HG03432 (cell line): ENCODE data around the gene ORC3.
"Not testable (repeated sequence)": the region's sequence is repeated elsewhere in the genome, so short reads cannot be mapped to it uniquely, and the experiment has no call there.

Experiments
- ATAC-seq: cut with Tn5 transposase; IDR thresholded peaks from one replicate; pipeline ENCODE4 v1.9.1; 2021; ENCODE audit warnings: mild to moderate bottlenecking, moderate library complexity; ENCODE audit not compliant: unreplicated experiment

Gene ORC3

GRCh38 chr6:87590990-87591389 lies 1.1 kb downstream of the ORC3 start:
- no peak for ATAC-seq

- no peak for ATAC-seq
Measured at GRCh38 chr6:87600576-87600975, 10.6 kb downstream of the ORC3 start.

- no peak for ATAC-seq
Measured at GRCh38 chr6:87606199-87606598, 16.3 kb downstream of the ORC3 start.

GRCh38 chr6:87608802-87609201 lies 18.9 kb downstream of the ORC3 start:
- no peak for ATAC-seq

GRCh38 chr6:87613018-87613417 lies 23.1 kb downstream of the ORC3 start:
- ATAC-seq = not testable (repeated sequence)

- no peak for ATAC-seq
Measured at GRCh38 chr6:87617405-87617804, 27.5 kb downstream of the ORC3 start.

- no peak for ATAC-seq
Measured at GRCh38 chr6:87618531-87618930, 28.6 kb downstream of the ORC3 start.

- ATAC-seq = no peak
Measured at GRCh38 chr6:87623248-87623647, 33.3 kb downstream of the ORC3 start.

GRCh38 chr6:87628424-87628823 lies 38.5 kb downstream of the ORC3 start:
- ATAC-seq = no peak

- no peak for ATAC-seq
Measured at GRCh38 chr6:87628881-87629280, 38.9 kb downstream of the ORC3 start.

GRCh38 chr6:87630746-87631145 lies 40.8 kb downstream of the ORC3 start:
- ATAC-seq = no peak

GRCh38 chr6:87633851-87634250 lies 43.9 kb downstream of the ORC3 start:
- ATAC-seq = no peak

- no peak for ATAC-seq
Measured at GRCh38 chr6:87636315-87636714, 46.4 kb downstream of the ORC3 start.

- ATAC-seq = no peak
Measured at GRCh38 chr6:87637106-87637505, 47.2 kb downstream of the ORC3 start.

GRCh38 chr6:87639373-87639772 lies 49.4 kb downstream of the ORC3 start:
- no peak for ATAC-seq

- no peak for ATAC-seq
Measured at GRCh38 chr6:87641065-87641692, 51.2 kb downstream of the ORC3 start.

- ATAC-seq = peak; percentile 59
Measured at GRCh38 chr6:87645080-87645479, 55.1 kb downstream of the ORC3 start.

GRCh38 chr6:87653074-87653962 lies 63.4 kb downstream of the ORC3 start:
- ATAC-seq = no peak

GRCh38 chr6:87654122-87654521 lies 64.2 kb downstream of the ORC3 start:
- no peak for ATAC-seq

- ATAC-seq = no peak
Measured at GRCh38 chr6:87654875-87655454, 65.0 kb downstream of the ORC3 start.

GRCh38 chr6:87655824-87656223 lies 65.9 kb downstream of the ORC3 start:
- no peak for ATAC-seq

GRCh38 chr6:87656857-87657256 lies 66.9 kb downstream of the ORC3 start:
- peak; percentile 76 for ATAC-seq
